Liver (tissue), 9 donors: ENCODE data around the gene RNU6-1. TPM values are rescaled to one million over a fixed set of nuclear protein-coding genes. Genes with fewer than 3 reads are reported as not detected.

Experiments used
- DNase-seq: peaks from one replicate; pipeline ENCODE4 v3.0.0-alpha.2; 2017; ENCODE audit warnings: low spot score
- H3K27ac ChIP-seq, 2 donors: one replicate each; pipeline ENCODE4 v1.7.0; 2013; ENCODE audit warnings: inconsistent platforms in 2 of 2, low read length in 2 of 2, control low read depth in 1 of 2, low read depth in 1 of 2, mild to moderate bottlenecking in 1 of 2
- H3K27me3 ChIP-seq, 4 donors: one replicate each; pipeline versions ENCODE4 v1.6.1 to v1.7.0; 2013; ENCODE audit warnings: low read length in 3 of 4, inconsistent platforms in 1 of 4, mild to moderate bottlenecking in 1 of 4, moderate library complexity in 1 of 4; ENCODE audit not compliant: control insufficient read depth in 4 of 4, insufficient read depth in 4 of 4
- H3K36me3 ChIP-seq, 4 donors: one replicate each; pipeline versions ENCODE4 v1.6.1 to v1.7.0; 2013; ENCODE audit warnings: low read length in 3 of 4, mild to moderate bottlenecking in 3 of 4, low read depth in 1 of 4, moderate library complexity in 1 of 4; ENCODE audit not compliant: control insufficient read depth in 4 of 4, insufficient read depth in 3 of 4
- H3K4me1 ChIP-seq, 4 donors: one replicate each; pipeline versions ENCODE4 v1.6.1 to v1.7.0; 2013; ENCODE audit warnings: low read length in 3 of 4, mild to moderate bottlenecking in 3 of 4, moderate library complexity in 1 of 4; ENCODE audit not compliant: control insufficient read depth in 4 of 4, insufficient read depth in 4 of 4
- H3K4me3 ChIP-seq, 3 donors: one replicate each; pipeline versions ENCODE4 v1.6.1 to v1.7.0; 2013; ENCODE audit warnings: low read length in 3 of 3, control low read depth in 1 of 3, low read depth in 1 of 3, mild to moderate bottlenecking in 1 of 3
- H3K9ac ChIP-seq, 2 donors: one replicate each; pipeline ENCODE4 v1.7.0; 2013; ENCODE audit warnings: low read length in 2 of 2, mild to moderate bottlenecking in 2 of 2, moderate library complexity in 2 of 2, control low read depth in 1 of 2, low read depth in 1 of 2
- H3K9me3 ChIP-seq, 4 donors: one replicate each; pipeline versions ENCODE4 v1.6.1 to v1.7.0; 2013; ENCODE audit warnings: low read length in 3 of 4; ENCODE audit not compliant: control insufficient read depth in 4 of 4
- EGR1 ChIP-seq, 2 donors: IDR thresholded peaks; 2 replicates each; pipeline ENCODE4 v1.6.1; 2016 to 2018; ENCODE audit warnings: antibody characterized with exemption in 2 of 2, low read depth in 2 of 2
- FOXA1 ChIP-seq: IDR thresholded peaks from 2 replicates; pipeline ENCODE4 v1.6.1; 2016; ENCODE audit warnings: antibody characterized with exemption
- GABPA ChIP-seq, 2 donors: IDR thresholded peaks in 1 of 2; conservative IDR thresholded peaks in 1 of 2; 2 replicates each; pipeline ENCODE4 v1.6.1; 2016; ENCODE audit warnings: antibody characterized with exemption in 2 of 2, mild to moderate bottlenecking in 1 of 2, moderate library complexity in 1 of 2
- HNF4A ChIP-seq, 2 donors: conservative IDR thresholded peaks; 2 replicates each; pipeline ENCODE4 v1.6.1; 2016; ENCODE audit warnings: antibody characterized with exemption in 2 of 2, mild to moderate bottlenecking in 2 of 2
- HNF4G ChIP-seq: IDR thresholded peaks from 2 replicates; pipeline ENCODE4 v1.6.1; 2016; ENCODE audit warnings: antibody characterized with exemption
- JUND ChIP-seq, 2 donors: IDR thresholded peaks; 2 replicates each; pipeline ENCODE4 v1.6.1; 2016; ENCODE audit warnings: antibody characterized with exemption in 2 of 2
- NR2F2 ChIP-seq: IDR thresholded peaks from 2 replicates; pipeline ENCODE4 v1.6.1; 2016; ENCODE audit warnings: antibody characterized with exemption
- RAD21 ChIP-seq, 2 donors: IDR thresholded peaks; 2 replicates each; pipeline ENCODE4 v1.6.1; 2016; ENCODE audit warnings: antibody characterized with exemption in 2 of 2, mild to moderate bottlenecking in 2 of 2
- SP1 ChIP-seq: IDR thresholded peaks from 2 replicates; pipeline ENCODE4 v1.6.1; 2018; ENCODE audit warnings: antibody characterized with exemption, mild to moderate bottlenecking
- TAF1 ChIP-seq: conservative IDR thresholded peaks from 2 replicates; pipeline ENCODE4 v1.6.1; 2016; ENCODE audit warnings: antibody characterized with exemption, mild to moderate bottlenecking
- YY1 ChIP-seq: IDR thresholded peaks from 2 replicates; pipeline ENCODE4 v1.6.1; 2016; ENCODE audit warnings: antibody characterized with exemption, mild to moderate bottlenecking
- WGBS: extraction: QIAGEN DNeasy Blood & Tissue Kit; methylation state at CpG from one replicate; pipeline ENCODE4 v1.1.7; 2013; 5-methylcytosine and 5-hydroxymethylcytosine counted together
- polyA plus RNA-seq, 2 donors: library from polyadenylated mRNA; stranded (reverse) in 1 of 2; unstranded in 1 of 2; fragments of 200-250 nt in 1 of 2; fragments of >200 nt in 1 of 2; fragmentation: Nextera tagmentation in 1 of 2; extraction: Ambion mirVana in 1 of 2; gene quantifications; one replicate each; pipeline versions ENCODE4 v1.2.1 to v1.2.3, GENCODE V29; 2013 to 2015
- total RNA-seq, 2 donors: library from RNA; depleted of rRNA; stranded (reverse); fragments of >200 nt; gene quantifications; one replicate each; pipeline ENCODE4 v1.2.3, GENCODE V29; 2014
- TF ChIP-seq, protein P1 (sequence below): IDR thresholded peaks from 2 replicates; pipeline ENCODE4 v1.6.1; 2016; ENCODE audit warnings: antibody characterized with exemption
- TF ChIP-seq, protein P2 (sequence below): IDR thresholded peaks from 2 replicates; pipeline ENCODE4 v1.6.1; 2016; ENCODE audit warnings: antibody characterized with exemption
- TF ChIP-seq, protein P3 (sequence below): fragments of 150-350 bp; IDR thresholded peaks from 2 replicates; pipeline ENCODE4 v1.5.1; 2017; ENCODE audit warnings: improper control_type of control experiment, low read depth, low read length; ENCODE audit not compliant: missing input control
- TF ChIP-seq, protein P4 (sequence below): IDR thresholded peaks from 2 replicates; pipeline ENCODE4 v1.6.1; 2016; ENCODE audit warnings: antibody characterized with exemption
- TF ChIP-seq, protein P5 (sequence below): IDR thresholded peaks from 2 replicates; pipeline ENCODE4 v1.6.1; 2016; ENCODE audit warnings: antibody characterized with exemption, mild to moderate bottlenecking
- donor health status: healthy.
- donor health status: healthy.
- donor health status: healthy.
- donor health status: healthy.
- donor health status: healthy.

RNU6-1 gene
- total and polyA plus RNA-seq, 4 donors = not detected

DNA sequence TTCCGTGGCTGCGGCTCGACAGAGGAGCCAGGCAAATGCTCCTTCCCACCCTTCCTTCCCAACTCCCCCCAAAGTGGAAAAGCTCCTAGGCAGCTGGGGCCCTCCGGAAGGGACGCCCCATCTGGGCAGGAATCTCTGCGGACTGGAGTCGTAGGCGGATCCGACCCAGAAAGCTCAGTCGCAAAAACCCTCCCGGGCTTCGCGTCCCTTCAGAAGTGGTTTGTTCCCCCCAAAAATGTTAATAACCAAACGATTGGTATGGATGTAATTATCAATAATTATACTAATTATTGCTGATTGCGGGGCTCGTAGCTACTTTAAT, 3.8 kb downstream of the RNU6-1 start:
- H3K9me3 ChIP-seq = no peaks in the 10 kb centered on the region
- DNase-seq = no peak
- no peaks in the 10 kb centered on the region for H3K36me3 ChIP-seq
- H3K9ac ChIP-seq = no peak overlapping the region
- H3K4me3 ChIP-seq = peak overlapping the region in 1 of 3 donors; percentile 25
- H3K4me1 ChIP-seq = peaks cover 17 to 53% (median 46%) of the 10 kb centered on the region in 4 donors
- peaks cover 0 to 8% (median 1%) of the 10 kb centered on the region in 4 donors for H3K27me3 ChIP-seq
- TF ChIP-seq, protein P1, sequence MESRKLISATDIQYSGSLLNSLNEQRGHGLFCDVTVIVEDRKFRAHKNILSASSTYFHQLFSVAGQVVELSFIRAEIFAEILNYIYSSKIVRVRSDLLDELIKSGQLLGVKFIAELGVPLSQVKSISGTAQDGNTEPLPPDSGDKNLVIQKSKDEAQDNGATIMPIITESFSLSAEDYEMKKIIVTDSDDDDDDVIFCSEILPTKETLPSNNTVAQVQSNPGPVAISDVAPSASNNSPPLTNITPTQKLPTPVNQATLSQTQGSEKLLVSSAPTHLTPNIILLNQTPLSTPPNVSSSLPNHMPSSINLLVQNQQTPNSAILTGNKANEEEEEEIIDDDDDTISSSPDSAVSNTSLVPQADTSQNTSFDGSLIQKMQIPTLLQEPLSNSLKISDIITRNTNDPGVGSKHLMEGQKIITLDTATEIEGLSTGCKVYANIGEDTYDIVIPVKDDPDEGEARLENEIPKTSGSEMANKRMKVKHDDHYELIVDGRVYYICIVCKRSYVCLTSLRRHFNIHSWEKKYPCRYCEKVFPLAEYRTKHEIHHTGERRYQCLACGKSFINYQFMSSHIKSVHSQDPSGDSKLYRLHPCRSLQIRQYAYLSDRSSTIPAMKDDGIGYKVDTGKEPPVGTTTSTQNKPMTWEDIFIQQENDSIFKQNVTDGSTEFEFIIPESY = no peak
- no peak for TF ChIP-seq GABPA (IDR thresholded peaks at IDR 0.05 in 1 of 2, conservative IDR thresholded peaks at IDR 0.05 in 1 of 2)
- TF ChIP-seq FOXA1 = no peak
- TF ChIP-seq HNF4G = no peak
- no peak for TF ChIP-seq YY1
- no peak for TF ChIP-seq EGR1 (IDR thresholded peaks at IDR 0.05; ENCODE audit: low read depth in 2 of 2)
- no peak for TF ChIP-seq RAD21 (IDR thresholded peaks at IDR 0.05)
- no peak overlapping the region for H3K27ac ChIP-seq
- 6% methylated on average over 16 of the region's 16 CpGs for WGBS

DNA sequence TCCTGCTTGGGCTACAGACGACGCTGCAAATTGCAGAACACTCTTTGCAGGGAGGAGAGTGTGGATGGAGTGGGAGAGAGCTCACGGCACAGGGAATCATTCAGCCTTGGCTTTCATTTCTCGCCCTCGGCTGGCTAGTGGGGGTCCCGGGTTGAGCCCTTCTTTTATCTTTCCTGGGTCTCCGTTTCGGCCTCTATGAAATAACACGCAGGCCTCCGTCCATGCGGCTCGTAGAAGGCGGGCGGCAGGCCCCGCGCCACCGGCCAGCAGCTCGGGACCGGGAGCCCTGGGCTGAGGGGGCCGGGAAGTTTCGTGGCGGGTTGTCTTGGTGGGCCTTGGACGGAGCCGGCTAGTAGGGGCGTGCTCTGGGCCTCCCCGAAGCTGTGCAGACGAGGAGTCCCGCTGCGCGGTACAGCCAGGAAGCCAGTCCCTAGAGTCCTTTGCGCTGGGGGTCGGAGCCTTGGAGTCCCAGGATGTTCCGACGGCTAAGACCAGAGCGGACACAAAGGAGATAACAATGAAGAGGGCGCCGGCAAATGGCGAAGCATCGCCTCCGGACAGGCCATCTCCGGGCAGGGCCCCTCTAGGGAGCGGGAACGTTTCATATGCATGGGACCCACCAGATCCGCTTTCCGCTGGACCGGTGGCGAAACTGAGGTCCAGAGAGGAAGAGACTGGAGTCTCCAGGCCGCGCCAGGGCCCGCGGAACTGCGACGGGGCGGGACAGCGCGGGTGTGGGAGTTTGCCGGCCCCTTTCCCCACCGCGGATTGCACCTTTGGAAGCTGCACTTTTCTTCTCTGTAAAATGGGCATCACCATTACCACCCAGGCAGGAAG, 4.3 kb downstream of the RNU6-1 start:
- H3K36me3 ChIP-seq = no peaks in the 10 kb centered on the region
- H3K9ac ChIP-seq = no peak overlapping the region
- H3K27ac ChIP-seq = no peak overlapping the region
- H3K27me3 ChIP-seq = peaks cover 0 to 11% (median 3%) of the 10 kb centered on the region in 4 donors
- no peaks in the 10 kb centered on the region for H3K9me3 ChIP-seq
- TF ChIP-seq YY1 (no peak), JUND (IDR thresholded peaks at IDR 0.05) (no peak), RAD21 (IDR thresholded peaks at IDR 0.05) (no peak), SP1 (no peak), GABPA (IDR thresholded peaks at IDR 0.05 in 1 of 2, conservative IDR thresholded peaks at IDR 0.05 in 1 of 2) (no peak), TAF1 (no peak), HNF4G (no peak), NR2F2 (no peak), HNF4A (conservative IDR thresholded peaks at IDR 0.05) (no peak)
- TF ChIP-seq, protein P2, sequence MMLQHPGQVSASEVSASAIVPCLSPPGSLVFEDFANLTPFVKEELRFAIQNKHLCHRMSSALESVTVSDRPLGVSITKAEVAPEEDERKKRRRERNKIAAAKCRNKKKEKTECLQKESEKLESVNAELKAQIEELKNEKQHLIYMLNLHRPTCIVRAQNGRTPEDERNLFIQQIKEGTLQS = no peak
- TF ChIP-seq, protein P3, sequence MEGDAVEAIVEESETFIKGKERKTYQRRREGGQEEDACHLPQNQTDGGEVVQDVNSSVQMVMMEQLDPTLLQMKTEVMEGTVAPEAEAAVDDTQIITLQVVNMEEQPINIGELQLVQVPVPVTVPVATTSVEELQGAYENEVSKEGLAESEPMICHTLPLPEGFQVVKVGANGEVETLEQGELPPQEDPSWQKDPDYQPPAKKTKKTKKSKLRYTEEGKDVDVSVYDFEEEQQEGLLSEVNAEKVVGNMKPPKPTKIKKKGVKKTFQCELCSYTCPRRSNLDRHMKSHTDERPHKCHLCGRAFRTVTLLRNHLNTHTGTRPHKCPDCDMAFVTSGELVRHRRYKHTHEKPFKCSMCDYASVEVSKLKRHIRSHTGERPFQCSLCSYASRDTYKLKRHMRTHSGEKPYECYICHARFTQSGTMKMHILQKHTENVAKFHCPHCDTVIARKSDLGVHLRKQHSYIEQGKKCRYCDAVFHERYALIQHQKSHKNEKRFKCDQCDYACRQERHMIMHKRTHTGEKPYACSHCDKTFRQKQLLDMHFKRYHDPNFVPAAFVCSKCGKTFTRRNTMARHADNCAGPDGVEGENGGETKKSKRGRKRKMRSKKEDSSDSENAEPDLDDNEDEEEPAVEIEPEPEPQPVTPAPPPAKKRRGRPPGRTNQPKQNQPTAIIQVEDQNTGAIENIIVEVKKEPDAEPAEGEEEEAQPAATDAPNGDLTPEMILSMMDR = no peak
- TF ChIP-seq, protein P4, sequence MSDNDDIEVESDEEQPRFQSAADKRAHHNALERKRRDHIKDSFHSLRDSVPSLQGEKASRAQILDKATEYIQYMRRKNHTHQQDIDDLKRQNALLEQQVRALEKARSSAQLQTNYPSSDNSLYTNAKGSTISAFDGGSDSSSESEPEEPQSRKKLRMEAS = no peak
- TF ChIP-seq, protein P1 = no peak
- TF ChIP-seq, protein P5, sequence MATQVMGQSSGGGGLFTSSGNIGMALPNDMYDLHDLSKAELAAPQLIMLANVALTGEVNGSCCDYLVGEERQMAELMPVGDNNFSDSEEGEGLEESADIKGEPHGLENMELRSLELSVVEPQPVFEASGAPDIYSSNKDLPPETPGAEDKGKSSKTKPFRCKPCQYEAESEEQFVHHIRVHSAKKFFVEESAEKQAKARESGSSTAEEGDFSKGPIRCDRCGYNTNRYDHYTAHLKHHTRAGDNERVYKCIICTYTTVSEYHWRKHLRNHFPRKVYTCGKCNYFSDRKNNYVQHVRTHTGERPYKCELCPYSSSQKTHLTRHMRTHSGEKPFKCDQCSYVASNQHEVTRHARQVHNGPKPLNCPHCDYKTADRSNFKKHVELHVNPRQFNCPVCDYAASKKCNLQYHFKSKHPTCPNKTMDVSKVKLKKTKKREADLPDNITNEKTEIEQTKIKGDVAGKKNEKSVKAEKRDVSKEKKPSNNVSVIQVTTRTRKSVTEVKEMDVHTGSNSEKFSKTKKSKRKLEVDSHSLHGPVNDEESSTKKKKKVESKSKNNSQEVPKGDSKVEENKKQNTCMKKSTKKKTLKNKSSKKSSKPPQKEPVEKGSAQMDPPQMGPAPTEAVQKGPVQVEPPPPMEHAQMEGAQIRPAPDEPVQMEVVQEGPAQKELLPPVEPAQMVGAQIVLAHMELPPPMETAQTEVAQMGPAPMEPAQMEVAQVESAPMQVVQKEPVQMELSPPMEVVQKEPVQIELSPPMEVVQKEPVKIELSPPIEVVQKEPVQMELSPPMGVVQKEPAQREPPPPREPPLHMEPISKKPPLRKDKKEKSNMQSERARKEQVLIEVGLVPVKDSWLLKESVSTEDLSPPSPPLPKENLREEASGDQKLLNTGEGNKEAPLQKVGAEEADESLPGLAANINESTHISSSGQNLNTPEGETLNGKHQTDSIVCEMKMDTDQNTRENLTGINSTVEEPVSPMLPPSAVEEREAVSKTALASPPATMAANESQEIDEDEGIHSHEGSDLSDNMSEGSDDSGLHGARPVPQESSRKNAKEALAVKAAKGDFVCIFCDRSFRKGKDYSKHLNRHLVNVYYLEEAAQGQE = no peak
- no peak for DNase-seq
- 7% methylated on average over 59 of the region's 59 CpGs for WGBS
- peak overlapping the region in 2 of 3 donors; percentile 21 to 45 for H3K4me3 ChIP-seq
- peaks cover 17 to 48% (median 43%) of the 10 kb centered on the region in 4 donors for H3K4me1 ChIP-seq
